ENCODE data around the gene ITIH4. TPM values are rescaled to one million over a fixed set of nuclear protein-coding genes. Genes with fewer than 3 reads are reported as not detected.

The ITIH4 gene
- total and polyA plus RNA-seq, 2 experiments from 2014 or later = 55.9 to 91.3 TPM

GRCh38 chr3:52841211-52841980 lies 10.9 kb upstream of the ITIH4 start:
- no peaks in the 10 kb centered on the region for H3K36me3 ChIP-seq (replicated peaks; ENCODE audit: insufficient read depth, low read depth)
- no peak overlapping the region for H3K4me2 ChIP-seq
- no peak overlapping the region for H3K27ac ChIP-seq
- H3K4me1 ChIP-seq (ENCODE audit: insufficient read depth) = no peaks in the 10 kb centered on the region
- H3K9me3 ChIP-seq (ENCODE audit: low read depth) = no peaks in the 10 kb centered on the region
- H3K27me3 ChIP-seq = no peaks in the 10 kb centered on the region
- no peaks in the 10 kb centered on the region for H3K79me2 ChIP-seq
- H2AFZ ChIP-seq = no peak overlapping the region
- H3K9me2 ChIP-seq (replicated peaks; ENCODE audit: insufficient read depth) = no peaks in the 10 kb centered on the region
- no peaks in the 10 kb centered on the region for H4K20me1 ChIP-seq (ENCODE audit: insufficient read depth, poor library complexity, severe bottlenecking)
- TF ChIP-seq EZH2phosphoT487 (IDR thresholded peaks at IDR 0.05; ENCODE audit: low read depth, severe bottlenecking, unreplicated experiment) = no peak
- TF ChIP-seq CTCF (IDR thresholded peaks at IDR 0.05; ENCODE audit: poor library complexity) = no peak
- no peak for TF ChIP-seq EZH2 (IDR thresholded peaks at IDR 0.05; ENCODE audit: borderline replicate concordance)
- no peak for DNase-seq (ENCODE audit: low spot score)
- 93% methylated on average over 12 of the region's 12 CpGs for WGBS (ENCODE audit: low lambda C conversion rate, missing lambda C conversion rate)
- H3K4me3 ChIP-seq = no peak overlapping the region

- Histone ChIP-seq H3K36me3 (replicated peaks; ENCODE audit: insufficient read depth, low read depth) (no peaks in the 10 kb centered on the region), H3K9me2 (replicated peaks; ENCODE audit: insufficient read depth) (no peaks in the 10 kb centered on the region), H3K9me3 (ENCODE audit: low read depth) (no peaks in the 10 kb centered on the region), H3K79me2 (no peaks in the 10 kb centered on the region), H3K4me3 (no peak overlapping the region), H2AFZ (no peak overlapping the region), H3K27me3 (no peaks in the 10 kb centered on the region), H3K27ac (no peak overlapping the region), H3K4me1 (ENCODE audit: insufficient read depth) (peaks cover 5% of the 10 kb centered on the region), H4K20me1 (ENCODE audit: insufficient read depth, poor library complexity, severe bottlenecking) (no peaks in the 10 kb centered on the region), H3K4me2 (no peak overlapping the region)
- 86% methylated on average over 23 of the region's 23 CpGs for WGBS (ENCODE audit: low lambda C conversion rate, missing lambda C conversion rate)
- DNase-seq (ENCODE audit: low spot score) = no peak
- TF ChIP-seq EZH2 (IDR thresholded peaks at IDR 0.05; ENCODE audit: borderline replicate concordance) (no peak), CTCF (IDR thresholded peaks at IDR 0.05; ENCODE audit: poor library complexity) (no peak), EZH2phosphoT487 (IDR thresholded peaks at IDR 0.05; ENCODE audit: low read depth, severe bottlenecking, unreplicated experiment) (no peak)
These were observed 9.5 kb upstream of the ITIH4 start for GRCh38 chr3:52839892-52840545.

- H4K20me1 ChIP-seq (ENCODE audit: insufficient read depth, poor library complexity, severe bottlenecking) = no peaks in the 10 kb centered on the region
- no peak overlapping the region for H3K4me3 ChIP-seq
- no peak for DNase-seq (ENCODE audit: low spot score)
- no peak overlapping the region for H2AFZ ChIP-seq
- no peaks in the 10 kb centered on the region for H3K9me3 ChIP-seq (ENCODE audit: low read depth)
- 56% methylated on average over 2 of the region's 2 CpGs for WGBS (ENCODE audit: low lambda C conversion rate, missing lambda C conversion rate)
- H3K36me3 ChIP-seq (replicated peaks; ENCODE audit: insufficient read depth, low read depth) = no peaks in the 10 kb centered on the region
- TF ChIP-seq EZH2phosphoT487 (IDR thresholded peaks at IDR 0.05; ENCODE audit: low read depth, severe bottlenecking, unreplicated experiment) (no peak), EZH2 (IDR thresholded peaks at IDR 0.05; ENCODE audit: borderline replicate concordance) (no peak), CTCF (IDR thresholded peaks at IDR 0.05; ENCODE audit: poor library complexity) (no peak)
- H3K4me1 ChIP-seq (ENCODE audit: insufficient read depth) = peaks cover 7% of the 10 kb centered on the region
- H3K27ac ChIP-seq = no peak overlapping the region
- no peaks in the 10 kb centered on the region for H3K27me3 ChIP-seq
- H3K4me2 ChIP-seq = no peak overlapping the region
- no peaks in the 10 kb centered on the region for H3K9me2 ChIP-seq (replicated peaks; ENCODE audit: insufficient read depth)
- H3K79me2 ChIP-seq = no peaks in the 10 kb centered on the region
These were observed 8.8 kb upstream of the ITIH4 start for GRCh38 chr3:52839268-52839575.
